ENCODE measurements around the gene LCE3D.
"Not testable (repeated sequence)": the region's sequence is repeated elsewhere in the genome, so short reads cannot be mapped to it uniquely, and the experiment has no call there.

Gene LCE3D

GRCh38 chr1:152580433-152580832 lies at the start of gene LCE3D:
LCE3D (minus strand) TSS chr1:152580516; CDS start chr1:152579936, 580 bp downstream.
- DNase-seq = no peak

- DNase-seq = no peak
These were observed 46.4 kb upstream of the LCE3D start for GRCh38 chr1:152626744-152627143.

- no peak for DNase-seq
These were observed 43.0 kb upstream of the LCE3D start for GRCh38 chr1:152623203-152623844.

GRCh38 chr1:152622803-152623202 lies 42.5 kb upstream of the LCE3D start, which contains the start of gene LCE3A:
LCE3A (minus strand) TSS chr1:152623103; CDS start chr1:152623103, 0 bp downstream.
- no peak for DNase-seq

- no peak for DNase-seq
These were observed 41.7 kb upstream of the LCE3D start for GRCh38 chr1:152621993-152622392.

- no peak for DNase-seq
These were observed 33.2 kb upstream of the LCE3D start, which contains the start of gene LCE3B for GRCh38 chr1:152613511-152613910. LCE3B (plus strand) TSS chr1:152613811; CDS start chr1:152613811, 0 bp downstream.

GRCh38 chr1:152599934-152600333 lies 19.6 kb upstream of the LCE3D start, which contains the start of gene LCE3C:
LCE3C (plus strand) TSS chr1:152600234; CDS start chr1:152600732, 498 bp downstream.
- no peak for DNase-seq

GRCh38 chr1:152596986-152597385 lies 16.7 kb upstream of the LCE3D start:
- no peak for DNase-seq

GRCh38 chr1:152585586-152585985 lies 5.3 kb upstream of the LCE3D start:
- DNase-seq = no peak

- DNase-seq = no peak
These were observed 2.3 kb upstream of the LCE3D start for GRCh38 chr1:152582647-152583046.

- DNase-seq = not testable (repeated sequence)
These were observed 790 bp downstream of the LCE3D start for GRCh38 chr1:152579526-152579925.

GRCh38 chr1:152577168-152577567 lies 3.1 kb downstream of the LCE3D start:
- no peak for DNase-seq

GRCh38 chr1:152566681-152567080 lies 13.6 kb downstream of the LCE3D start, which contains the start of gene LCE3E:
LCE3E (minus strand) TSS chr1:152566780; CDS start chr1:152566208, 572 bp downstream.
- DNase-seq = no peak

GRCh38 chr1:152565535-152566215 lies 14.6 kb downstream of the LCE3D start:
- DNase-seq = no peak

- DNase-seq = no peak
These were observed 15.2 kb downstream of the LCE3D start for GRCh38 chr1:152565115-152565514.

GRCh38 chr1:152548358-152548757 lies 32.0 kb downstream of the LCE3D start:
- DNase-seq = not testable (repeated sequence)

- no peak for DNase-seq
These were observed 33.6 kb downstream of the LCE3D start for GRCh38 chr1:152546704-152547103.

GRCh38 chr1:152543820-152544219 lies 36.5 kb downstream of the LCE3D start:
- no peak for DNase-seq

GRCh38 chr1:152539901-152540300 lies 40.4 kb downstream of the LCE3D start:
- DNase-seq = no peak

GRCh38 chr1:152537496-152537895 lies 42.8 kb downstream of the LCE3D start:
- no peak for DNase-seq

- no peak for DNase-seq
These were observed 44.5 kb downstream of the LCE3D start for GRCh38 chr1:152535774-152536173.

GRCh38 chr1:152533327-152533938 lies 46.9 kb downstream of the LCE3D start:
- no peak for DNase-seq

Data from NCI-H1436 treated with DMSO at 0.1 percent for 48 hours (cell line).